Right forelimb (tissue), 1 donor: ENCODE measurements around the gene NPLOC4.

ENCODE experiments used
- DNase-seq: peaks from one replicate; pipeline ENCODE4 v3.0.0-alpha.2; 2018

Gene NPLOC4

DNA sequence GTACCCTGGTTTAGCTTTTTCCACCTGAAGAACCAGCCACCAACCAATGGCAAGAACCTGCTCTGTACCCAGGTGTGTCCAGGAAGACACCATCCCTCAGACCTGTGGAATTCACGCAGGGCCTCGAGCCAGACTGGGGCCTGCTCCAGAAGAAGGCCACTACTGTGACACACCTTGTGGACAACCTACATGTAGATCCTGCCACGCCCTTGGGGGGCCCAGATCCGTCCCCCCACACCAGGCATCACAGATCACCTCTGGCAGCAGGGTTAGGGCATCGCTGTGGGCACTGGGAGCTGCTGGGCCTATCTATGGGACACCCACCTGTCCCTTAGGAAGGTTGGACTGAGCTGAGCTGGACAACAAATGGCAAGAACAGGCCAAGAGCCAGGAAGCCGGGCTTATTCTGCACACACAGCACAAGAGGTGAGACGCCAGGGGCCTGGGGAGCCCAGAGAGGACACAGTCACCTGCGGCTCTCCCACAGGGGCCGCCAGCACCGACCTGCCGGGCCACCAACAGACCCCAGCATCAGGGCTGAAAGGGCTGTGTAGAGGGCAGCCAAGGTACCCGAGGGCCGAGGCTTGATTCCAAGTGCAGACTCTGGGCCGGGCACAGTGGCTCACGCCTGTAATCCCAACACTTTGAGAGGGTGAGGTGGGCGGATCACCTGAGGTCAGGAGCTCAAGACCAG, 92.5 kb downstream of the NPLOC4 start:
- no peak for DNase-seq

DNA sequence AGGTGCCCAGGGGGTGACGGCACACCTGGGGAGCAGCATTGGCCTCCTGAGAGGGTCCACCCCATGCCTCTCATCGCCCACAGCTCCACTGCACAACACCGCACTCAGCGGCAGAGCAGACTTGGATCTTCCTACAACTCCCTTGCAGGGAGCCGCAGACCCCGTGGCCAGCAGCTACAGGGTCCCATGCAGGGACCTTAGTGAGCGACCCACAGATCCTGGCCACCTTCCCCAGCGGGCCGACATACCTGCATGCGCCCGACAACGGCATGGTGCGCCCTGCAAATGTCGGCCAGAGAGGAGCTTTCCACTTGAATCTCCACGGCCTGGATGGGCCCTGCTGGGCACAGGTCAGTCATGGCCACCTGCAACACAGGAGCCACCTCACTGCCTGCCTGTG, 93.2 kb downstream of the NPLOC4 start:
- DNase-seq: no peak

DNA sequence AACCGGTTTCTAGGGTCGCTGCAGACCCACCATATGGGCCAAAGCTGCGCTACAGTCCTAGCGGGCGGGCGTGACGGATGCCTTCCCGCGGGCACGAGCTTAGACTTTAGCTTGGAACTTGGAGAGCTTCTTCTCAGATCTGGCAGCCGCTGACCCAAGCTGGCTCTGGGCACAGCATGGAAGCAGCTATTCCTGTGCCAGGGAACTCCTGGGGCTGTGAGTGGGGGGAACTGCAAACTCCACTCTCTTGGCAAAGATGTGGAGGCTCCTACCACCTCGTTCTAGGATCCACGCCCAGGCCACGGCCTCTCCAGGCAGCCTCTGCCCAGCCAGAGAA, 93.6 kb downstream of the NPLOC4 start:
- DNase-seq: no peak

DNA sequence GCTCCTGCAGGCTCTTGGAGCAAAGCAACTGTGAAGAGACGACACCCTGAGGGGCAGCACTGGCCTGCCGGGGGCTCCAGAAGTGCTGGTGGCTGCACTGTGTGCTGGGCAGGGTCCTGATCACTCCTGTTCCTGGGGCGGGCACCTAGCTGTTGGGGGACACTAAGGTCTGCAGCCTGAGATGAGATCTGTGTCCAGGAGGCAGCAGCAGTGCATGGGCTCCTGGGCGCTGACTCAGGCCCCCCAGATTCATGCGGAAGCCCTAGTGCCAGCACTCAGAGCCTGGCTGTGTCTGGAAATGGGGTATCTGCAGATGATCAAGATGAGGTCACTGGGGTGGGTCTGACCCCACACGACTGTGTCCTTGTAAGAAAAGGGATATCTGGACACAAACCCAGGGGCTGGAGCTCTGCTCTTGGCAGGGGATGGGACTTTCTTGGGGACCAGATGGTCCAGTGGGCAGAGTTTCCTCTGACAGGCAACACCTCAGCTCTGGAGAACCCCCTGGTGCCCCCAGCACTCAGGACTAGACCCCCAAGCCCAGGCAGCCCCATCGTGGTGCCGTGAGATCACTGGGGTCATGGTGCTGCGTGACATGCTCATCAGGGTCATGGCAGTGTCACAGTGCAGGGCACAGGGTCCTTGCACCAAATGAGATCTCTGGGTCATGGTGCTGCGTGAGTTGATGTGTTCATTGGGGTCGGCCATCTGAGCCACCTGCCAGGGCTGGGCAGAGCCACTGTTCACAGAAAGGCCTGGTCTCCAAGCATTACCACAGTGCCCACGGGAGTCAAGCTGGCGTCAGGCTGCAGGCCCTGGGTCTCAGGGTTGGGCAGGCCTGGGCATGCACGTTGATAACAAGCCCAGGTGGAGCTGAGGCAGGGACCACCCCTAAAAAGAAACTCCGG, 94.2 kb downstream of the NPLOC4 start:
- DNase-seq: no peak

DNA sequence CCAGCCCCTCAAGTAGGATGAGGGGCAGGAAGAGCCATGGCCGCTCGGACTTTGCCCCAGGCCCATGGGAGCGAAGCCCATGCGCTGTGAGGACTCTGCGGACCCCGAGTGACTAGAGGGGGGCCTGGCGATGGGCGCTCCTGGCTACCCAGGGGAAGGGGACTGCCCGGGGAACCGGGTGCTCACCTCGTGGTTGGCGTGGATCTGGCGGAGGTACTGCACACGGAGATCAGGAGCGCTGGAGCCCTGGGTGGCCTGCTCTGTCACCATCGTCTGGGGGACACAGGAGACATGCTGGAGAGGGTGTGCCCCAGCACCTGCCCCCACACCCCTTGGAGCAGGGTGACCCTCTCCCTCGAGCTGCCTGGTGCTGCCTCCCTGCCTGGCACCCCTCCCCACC, 95.8 kb downstream of the NPLOC4 start:
- no peak for DNase-seq

DNA sequence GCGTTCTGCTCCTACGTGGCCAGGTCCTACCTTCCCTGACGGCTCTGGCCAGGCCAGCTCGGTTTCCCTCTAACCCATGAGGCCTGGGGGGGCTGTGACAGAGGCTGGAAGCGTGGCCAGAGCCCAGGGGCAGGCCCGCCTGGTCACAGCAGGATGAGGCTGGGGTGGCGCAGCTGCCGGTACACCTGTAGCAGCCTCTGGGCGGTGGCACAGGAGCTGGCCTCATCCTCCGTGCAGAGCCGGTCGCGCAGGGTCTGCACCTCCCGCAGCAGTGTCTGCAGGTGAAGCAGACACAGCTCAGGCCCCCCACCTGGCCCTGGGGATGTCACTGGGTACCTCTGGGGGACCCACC, 96.3 kb downstream of the NPLOC4 start:
- no peak for DNase-seq

DNA sequence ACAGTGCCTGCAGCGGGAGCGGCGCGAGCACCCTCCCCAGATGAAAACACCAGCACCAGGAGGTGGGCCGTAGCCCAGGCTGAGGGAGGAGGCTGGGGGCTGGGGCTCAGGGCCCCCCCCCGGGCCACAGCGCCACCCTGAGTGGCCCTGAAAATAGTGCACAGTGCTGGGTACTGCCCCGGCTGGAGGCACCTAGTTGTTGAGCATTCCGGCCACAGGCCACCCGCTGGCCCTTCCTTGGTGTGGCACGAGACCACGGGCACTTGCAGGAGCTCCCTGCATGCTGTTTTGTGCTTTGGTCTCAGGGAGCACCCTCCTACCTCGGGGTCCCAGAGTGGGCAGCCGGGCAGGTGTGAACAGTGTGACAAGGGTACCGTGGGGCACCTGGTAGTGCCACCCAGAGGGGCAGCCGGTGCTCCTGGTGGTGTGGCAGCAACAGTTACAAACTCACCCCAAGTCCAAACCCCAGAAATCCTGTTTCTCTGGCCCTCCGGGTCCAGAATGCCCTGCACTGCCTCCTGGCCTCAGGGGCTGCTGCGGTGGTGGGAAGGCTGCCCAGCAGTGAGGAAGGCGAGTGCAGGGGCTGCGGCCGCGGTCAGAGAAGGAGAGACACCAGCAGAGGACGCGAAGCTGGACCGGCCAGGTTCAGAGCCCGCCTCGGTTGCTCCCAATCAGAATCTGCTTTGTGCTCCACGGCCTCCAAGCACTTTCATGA, 96.8 kb downstream of the NPLOC4 start:
- no peak for DNase-seq

DNA sequence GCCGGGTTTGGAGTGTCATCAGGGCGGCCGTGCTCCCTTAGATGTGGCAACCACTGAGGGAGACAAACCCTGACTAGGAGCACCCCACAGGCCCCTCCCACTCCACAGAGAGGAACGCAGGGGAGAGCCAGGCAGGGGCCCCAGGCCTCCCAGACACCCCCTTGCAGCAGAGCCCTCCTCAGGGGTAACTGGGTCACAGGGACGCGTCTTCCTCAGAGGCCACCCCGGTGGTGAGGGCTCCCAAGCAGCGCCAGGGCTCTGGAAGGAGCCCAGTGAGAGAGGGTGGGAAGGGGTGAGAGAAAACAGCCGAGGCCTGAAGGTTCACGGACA, 97.4 kb downstream of the NPLOC4 start:
- no peak for DNase-seq

DNA sequence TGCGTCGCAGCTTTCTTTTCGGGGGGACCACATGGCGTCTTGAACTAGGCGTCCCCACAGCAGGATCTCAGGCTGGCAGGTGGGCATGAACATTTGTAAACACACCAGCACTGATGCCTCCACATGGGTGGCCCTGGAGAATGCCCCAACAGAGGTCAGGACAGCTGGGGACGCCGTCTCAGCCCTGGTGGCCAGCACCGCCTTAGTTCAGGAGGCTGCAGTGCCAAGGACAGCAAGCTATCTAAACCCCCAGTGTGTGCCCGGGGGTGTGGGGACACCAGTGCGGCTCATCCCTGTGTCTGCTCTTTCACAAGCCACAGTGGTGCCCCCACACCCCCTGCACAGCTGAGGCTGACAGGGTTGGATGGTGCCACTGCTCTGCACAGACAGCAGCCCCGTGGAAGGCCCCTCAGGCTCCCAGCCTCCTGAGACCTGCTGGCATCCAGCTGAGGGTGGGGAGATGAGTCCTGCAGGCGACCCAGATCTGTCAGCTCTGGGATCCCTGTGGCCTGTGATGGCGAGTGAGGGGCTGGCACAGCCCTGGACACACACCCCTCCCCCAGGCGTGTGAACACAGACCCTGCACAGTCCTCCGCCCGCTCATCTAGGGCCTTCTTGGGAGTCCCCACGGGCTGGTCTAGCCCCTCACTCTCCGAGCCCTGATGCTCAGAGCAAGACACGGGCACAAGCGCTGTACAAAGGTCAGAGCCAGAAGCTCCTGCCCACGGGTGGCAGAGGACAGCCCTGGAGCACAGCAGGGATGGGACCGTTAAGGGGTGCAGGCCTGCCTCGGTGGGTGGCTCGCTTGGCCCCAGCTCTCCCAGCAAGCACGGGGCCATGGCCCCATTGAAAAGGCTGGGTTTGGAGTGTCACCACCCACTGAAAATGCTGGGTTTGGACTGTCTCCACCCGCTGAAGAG, 98.0 kb downstream of the NPLOC4 start:
- no peak for DNase-seq

DNA sequence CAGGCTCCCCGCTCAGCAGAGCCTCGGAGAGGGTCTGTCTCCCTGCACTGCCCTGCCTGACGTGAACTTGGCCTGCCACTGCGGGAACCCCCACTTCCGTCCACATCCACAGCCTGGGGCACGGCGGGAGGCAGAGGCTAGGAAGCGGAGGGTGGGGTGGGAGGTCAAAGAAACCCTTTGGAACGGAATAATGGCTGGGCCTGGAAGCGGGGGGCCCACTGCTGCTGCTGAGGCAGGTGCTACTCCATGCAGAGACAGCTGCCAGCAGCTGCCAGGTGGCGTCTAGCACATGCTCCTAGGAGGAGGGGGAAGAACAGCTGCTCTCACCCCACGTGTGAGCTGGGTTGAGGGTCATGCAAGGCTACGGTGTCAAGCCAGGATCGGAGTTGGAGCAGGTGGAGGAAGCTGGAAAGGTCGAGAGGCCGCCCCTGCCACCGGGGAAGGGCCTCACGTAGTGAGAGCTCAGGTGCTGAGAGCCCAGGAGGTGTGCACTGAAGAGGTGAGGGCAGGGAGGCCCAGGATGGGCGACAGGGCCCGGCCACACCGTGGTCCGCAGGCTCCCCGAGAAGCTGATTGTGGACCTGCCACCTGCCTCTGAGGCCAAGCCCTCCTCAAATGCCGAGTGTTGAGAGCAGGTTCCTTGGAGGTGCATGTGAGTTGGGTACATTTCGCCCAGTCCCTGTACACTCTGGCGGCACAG, 98.9 kb downstream of the NPLOC4 start:
- no peak for DNase-seq

DNA sequence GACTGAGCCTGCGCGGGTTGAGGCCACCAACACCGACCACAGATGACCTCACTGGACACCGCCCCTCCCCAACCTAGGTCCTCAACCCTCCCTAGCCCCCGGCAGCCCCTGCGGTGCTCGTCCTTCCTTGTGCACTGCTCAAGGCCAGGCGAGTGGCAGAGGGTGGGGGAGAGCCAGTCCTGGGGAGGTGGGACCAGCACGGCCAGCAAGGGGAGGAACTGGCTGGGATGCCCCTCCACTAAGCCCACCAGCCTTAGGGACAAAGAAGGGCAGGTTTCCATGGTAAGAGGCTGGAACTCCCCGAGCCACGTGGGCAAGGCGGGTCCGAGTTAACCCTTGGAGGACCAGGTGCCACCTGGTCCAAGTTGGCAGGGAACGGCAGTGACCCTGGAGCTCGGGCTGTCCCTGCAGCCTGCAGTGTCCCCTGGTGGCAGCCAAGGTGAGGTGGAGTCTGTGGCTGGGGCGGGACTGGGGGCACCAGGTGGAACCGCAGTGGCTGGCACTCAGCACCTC, 99.5 kb downstream of the NPLOC4 start:
- DNase-seq: no peak

DNA sequence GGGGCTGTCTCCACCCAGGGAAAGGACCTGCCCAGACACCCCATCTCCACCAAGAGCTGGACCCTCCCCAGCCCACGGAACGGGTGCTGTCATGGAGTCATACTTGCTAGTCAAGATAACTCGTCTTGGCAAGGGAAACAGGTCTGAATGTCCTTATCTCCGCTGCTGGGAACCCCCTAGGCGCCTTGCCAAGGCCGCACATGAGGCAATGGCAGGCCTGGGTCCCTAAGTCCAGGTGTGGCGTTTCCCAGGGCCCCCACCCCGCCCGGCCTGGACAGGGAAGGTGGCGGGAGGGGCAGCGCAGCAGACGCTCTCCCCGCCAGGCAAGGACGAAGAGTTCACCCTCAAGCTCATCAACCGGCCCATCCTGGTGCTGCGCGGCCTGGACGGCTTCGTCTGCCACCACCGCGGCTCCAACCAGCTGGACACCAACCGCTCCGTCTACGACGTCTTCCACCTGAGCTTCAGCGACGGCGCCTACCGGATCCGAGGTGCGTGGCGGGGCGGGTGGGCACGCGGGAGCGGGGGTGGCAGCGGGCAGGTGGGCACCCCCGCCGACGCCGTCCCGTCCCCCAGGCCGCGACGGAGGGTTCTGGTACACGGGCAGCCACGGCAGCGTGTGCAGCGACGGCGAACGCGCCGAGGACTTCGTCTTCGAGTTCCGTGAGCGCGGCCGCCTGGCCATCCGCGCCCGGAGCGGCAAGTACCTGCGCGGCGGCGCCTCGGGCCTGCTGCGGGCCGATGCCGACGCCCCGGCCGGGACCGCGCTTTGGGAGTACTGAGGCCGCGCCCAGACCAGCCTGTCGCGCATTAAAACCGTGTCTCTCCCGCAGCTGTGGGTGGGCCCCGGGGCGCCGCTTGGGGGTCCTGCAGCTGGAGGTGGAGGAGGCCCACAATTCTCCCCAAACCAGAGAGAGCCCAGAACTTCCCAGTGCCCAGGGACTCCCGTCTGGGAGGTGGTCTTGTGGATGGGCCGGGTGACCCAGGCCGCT, 100.3 kb downstream of the NPLOC4 start:
- DNase-seq: no peak

DNA sequence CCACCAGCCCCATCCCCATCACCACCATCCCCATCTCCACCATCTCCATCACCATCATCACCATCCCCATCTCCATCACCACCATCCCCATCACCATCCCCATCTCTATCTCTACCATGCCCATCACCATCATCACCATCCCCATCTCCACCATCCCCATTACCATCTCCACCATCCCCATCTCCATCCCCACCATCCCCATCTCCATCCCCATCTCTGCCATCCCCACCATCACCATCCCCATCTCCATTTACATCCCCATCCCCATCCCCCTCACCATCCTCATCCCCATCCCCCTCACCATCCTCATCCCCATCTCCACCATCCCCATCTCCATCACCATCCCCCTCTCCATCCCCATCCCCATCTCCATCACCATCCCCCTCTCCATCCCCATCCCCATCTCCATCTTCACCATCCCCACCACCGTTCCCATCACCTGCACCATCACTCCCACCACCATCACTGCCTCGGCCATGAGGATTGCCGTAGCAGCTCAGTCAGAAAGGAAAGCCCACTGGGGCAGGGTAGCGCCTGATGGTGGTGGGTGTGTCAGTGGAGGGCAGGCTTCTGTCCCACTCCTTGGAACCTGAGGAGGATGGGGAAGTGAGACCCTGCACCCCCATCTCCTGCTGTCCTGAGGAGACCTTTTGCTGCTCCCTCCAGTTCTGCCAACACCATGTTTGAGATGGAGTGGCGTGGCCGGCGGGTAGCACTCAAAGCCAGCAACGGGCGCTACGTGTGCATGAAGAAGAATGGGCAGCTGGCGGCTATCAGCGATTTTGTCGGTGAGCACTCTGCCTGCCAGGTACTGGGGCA, 101.2 kb downstream of the NPLOC4 start:
- no peak for DNase-seq

DNA sequence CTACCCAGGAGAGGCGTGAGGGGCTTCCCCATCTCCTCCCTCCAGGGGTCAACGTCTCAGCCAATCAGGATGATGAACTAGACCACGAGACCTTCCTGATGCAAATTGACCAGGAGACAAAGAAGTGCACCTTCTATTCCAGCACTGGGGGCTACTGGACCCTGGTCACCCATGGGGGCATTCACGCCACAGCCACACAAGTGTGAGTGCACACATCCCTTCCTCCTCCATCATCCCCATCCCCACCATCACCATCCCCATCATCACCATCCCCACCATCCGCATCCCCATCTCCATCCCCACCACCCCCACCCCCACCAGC, 101.9 kb downstream of the NPLOC4 start:
- DNase-seq: no peak

DNA sequence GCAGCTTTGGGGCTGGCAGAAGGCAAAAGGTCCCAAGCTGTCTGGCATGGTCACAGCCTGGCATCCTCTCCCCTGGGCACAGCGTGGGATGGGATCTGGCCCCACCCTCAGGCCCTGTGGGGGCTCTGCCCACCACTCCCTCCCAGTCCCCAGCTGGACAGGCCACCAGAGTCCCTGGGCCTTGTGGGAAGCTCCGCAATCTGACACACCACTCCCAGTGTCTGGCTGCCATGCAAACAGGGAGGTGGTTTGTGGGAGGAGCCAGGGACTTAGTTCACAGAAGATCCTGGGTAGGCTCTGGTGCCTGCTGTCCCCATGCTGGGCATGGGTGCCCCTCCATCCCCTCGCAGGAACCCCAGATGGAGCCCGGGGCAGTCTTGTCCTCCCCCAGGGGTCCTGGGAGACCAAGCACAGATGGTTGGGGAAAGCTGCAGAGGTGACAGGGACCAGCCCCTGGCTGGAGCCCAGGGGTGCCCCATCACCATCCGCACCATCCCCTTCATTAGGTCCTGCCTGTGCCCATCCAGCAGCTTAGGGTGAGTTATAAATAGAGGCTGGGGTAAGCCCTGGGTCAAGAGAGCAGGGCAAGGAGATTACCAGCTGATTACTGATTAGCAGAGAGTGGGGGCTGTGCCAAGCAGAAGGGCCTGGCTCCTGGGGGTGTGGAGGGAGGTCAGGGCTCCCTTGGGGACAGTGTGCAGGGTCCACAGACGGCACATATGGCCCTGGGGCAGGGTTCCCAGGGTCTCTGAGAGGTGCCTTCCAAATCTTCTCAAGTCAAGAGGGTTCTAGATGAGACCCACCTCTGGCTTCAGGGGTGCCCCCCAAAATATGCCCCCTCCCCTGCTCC, 102.5 kb downstream of the NPLOC4 start:
- no peak for DNase-seq

DNA sequence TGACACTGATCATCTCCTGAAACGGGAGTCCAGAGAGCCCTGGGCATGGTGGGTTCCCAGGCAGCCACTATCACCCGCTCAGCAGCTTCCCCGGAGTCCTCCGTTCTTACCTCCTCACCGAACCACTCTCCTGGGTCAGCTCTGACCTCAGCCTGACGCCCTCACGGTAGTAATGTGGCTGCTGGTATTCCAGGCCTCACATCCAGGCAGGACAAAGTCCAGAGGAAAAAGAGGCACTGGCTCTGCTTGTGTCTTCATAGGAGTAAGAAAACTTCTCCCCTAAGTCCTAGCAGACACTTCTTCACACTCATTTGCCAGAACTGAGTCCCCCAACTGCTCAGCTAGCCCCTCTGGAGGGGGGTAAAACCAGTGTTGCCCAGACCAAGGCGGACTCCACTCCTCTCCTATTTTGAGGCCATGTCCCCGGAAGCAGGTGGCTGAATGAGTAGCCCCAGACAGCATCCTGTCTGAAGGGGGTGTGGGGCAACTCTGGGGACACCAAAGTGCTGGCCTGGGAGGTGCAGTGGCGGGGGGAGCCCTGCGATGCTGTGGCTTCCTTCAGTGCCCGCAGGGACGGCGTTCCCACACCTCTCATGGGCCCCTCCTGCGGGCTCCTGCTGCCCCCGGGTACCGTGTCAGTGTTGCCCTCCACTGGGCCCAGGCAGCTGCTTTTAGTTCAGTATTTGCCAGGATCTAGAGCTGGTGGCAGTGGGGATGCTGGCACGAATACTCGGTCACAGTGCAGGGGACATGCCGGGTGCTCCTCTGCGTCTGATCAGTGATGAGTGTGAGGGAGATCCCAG, 103.4 kb downstream of the NPLOC4 start:
- DNase-seq: no peak

DNA sequence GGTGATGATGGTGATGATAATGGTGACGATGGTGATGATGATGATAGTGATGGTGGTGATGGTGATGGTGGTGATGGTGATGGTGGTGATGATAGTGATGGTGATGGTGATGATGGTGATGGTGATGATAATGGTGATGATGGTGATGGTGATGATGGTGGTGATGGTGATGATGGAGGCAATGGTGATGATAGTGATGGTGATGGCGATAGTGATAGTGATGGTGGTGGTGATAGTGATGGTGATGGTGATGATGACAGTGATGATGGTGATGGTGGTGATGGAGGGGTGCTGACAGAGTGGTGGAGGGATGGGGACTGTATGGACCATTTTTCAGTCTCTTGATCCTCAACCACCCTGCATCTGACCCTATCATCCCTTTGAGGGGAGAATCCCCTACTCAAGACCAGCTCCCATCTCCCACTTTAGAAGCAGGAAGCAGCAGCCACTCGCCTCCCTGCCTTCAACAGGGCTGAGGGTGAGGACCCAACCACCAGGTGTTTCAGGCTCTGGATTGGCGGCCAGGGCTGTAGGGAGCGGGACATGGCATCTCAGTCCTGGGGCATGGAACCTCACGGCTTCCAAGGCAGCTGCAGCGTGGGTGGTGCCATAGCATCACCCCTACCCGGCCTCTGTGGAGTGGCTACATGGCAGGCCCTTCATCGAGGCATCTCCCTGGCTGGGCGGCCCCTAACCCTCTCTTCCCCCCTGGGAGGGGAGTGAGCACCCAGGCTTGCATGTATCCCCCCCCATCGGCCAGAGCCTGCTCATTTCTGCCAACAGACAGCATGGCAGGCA, 104.2 kb downstream of the NPLOC4 start:
- no peak for DNase-seq
